Measurements from ENCODE around the gene RDH14.

Gene RDH14

DNA sequence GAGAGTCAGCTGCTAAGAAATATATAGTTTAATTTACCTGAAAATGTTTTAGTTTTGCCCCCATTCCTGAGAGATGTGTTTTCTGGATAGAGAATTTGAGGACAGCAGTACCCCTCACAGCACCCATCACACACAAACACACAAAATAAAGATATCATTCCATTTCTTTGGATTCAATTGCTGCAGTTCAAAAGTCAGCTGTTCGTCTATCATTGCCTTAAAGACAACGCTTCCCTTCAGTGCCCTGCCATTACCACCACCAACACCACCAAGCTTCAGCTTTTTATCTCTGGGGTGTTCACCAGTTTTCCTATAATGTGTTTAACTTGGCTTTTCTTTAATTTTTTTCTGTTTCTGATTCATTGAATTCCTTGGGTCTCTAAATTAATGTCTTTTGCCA is 49.7 kb downstream of the RDH14 start:
- peaks cover 3% of the 10 kb centered on the region for H3K4me1 ChIP-seq (ENCODE audit: control insufficient read depth, insufficient read depth, low read length)
- no peaks in the 10 kb centered on the region for H3K9me3 ChIP-seq (ENCODE audit: control insufficient read depth, low read length)
- H3K27ac ChIP-seq (ENCODE audit: insufficient read depth, low read depth, low read length, poor library complexity, severe bottlenecking) = no peak overlapping the region
- H3K4me3 ChIP-seq (ENCODE audit: insufficient read depth, low read depth, low read length) = no peak overlapping the region
- no peaks in the 10 kb centered on the region for H3K27me3 ChIP-seq (ENCODE audit: control insufficient read depth, insufficient read depth, low read length, poor library complexity, severe bottlenecking)
- no peaks in the 10 kb centered on the region for H3K36me3 ChIP-seq (ENCODE audit: control insufficient read depth, insufficient read depth, low read length)
- WGBS, 2 experiments = 93 to 97% methylated on average over 2 of the region's 2 CpGs

DNA sequence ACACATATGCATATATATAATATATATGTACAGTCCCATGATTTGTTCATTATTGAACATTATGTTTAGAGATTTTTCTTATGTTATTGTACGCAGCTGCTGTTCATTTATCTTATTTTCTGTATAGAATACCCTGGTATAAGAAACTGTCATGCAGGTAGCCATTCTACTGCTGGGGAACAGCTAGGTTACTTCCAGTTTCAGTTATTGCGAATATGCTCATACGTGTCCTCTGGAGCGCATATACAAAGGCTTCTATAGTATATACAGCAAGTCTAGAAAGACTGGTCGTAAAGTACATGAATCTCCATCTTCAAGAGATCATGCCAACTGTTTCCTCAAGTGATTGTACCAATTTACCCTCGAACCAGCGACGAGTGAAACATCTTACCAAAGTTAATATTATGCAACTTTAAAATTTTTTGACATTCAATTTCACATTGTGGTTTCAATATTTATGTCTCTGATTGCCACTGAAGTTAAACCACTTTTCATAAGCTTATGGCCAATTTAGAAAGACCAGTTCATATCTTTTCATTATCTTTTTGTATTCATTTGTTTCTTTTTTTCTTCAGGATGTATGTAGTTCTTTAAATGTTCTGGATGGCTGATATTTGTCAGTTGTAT is 53.5 kb downstream of the RDH14 start:
- Histone ChIP-seq H3K9me3 (ENCODE audit: control insufficient read depth, low read length) (no peaks in the 10 kb centered on the region), H3K27me3 (ENCODE audit: control insufficient read depth, insufficient read depth, low read length, poor library complexity, severe bottlenecking) (no peaks in the 10 kb centered on the region), H3K4me3 (ENCODE audit: insufficient read depth, low read depth, low read length) (no peak overlapping the region), H3K4me1 (ENCODE audit: control insufficient read depth, insufficient read depth, low read length) (no peaks in the 10 kb centered on the region), H3K36me3 (ENCODE audit: control insufficient read depth, insufficient read depth, low read length) (no peaks in the 10 kb centered on the region), H3K27ac (ENCODE audit: insufficient read depth, low read depth, low read length, poor library complexity, severe bottlenecking) (no peak overlapping the region)
- WGBS, 2 experiments = 90 to 96% methylated on average over 8 of the region's 8 CpGs

DNA sequence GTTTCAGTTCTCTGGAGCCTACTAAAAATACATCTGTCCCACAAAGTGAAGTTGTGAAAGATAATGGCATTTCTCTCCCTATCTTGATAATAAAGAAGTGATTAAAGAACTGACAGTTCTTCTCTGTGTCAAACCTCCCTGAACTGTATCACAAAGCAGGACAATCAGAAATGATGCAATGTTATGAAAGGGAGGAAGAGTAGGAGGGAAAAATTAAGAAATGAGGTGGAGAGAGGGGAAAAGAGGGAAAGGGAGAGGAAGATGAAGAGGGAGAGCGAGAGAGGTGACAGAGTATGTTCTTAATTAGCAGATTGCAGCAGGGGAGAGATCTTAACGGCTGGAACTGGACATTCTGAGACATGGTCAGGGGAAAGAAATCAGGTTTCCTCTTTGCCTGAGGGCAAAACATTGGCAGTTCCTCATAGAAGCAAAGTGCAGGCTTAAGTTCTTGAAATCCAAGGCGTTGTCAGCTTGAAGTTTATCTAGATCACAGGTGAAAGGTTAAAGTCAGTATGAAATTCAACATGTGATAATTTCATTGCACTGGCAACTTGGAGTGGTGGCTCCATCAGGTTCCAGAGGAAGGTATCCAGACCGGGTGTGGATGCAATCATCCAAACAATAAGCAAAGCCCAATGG is 54.6 kb downstream of the RDH14 start:
- Histone ChIP-seq H3K27me3 (ENCODE audit: control insufficient read depth, insufficient read depth, low read length, poor library complexity, severe bottlenecking) (no peaks in the 10 kb centered on the region), H3K4me3 (ENCODE audit: insufficient read depth, low read depth, low read length) (no peak overlapping the region), H3K36me3 (ENCODE audit: control insufficient read depth, insufficient read depth, low read length) (no peaks in the 10 kb centered on the region), H3K9me3 (ENCODE audit: control insufficient read depth, low read length) (no peaks in the 10 kb centered on the region), H3K4me1 (ENCODE audit: control insufficient read depth, insufficient read depth, low read length) (no peaks in the 10 kb centered on the region), H3K27ac (ENCODE audit: insufficient read depth, low read depth, low read length, poor library complexity, severe bottlenecking) (no peak overlapping the region)
- WGBS, 2 experiments = 85 to 88% methylated on average over 4 of the region's 4 CpGs
